GDM1 (cell line): ENCODE measurements around the gene HARBI1.
A peak's percentile ranks its signal among the peaks of the same experiment; 100 is the strongest.
"Not testable (repeated sequence)": the region's sequence is repeated elsewhere in the genome, so short reads cannot be mapped to it uniquely, and the experiment has no call there.

Experiments
- DNase-seq: peaks from one replicate; lab custom pipeline; 2025; lab: John Stamatoyannopoulos, UW

Gene HARBI1

DNA sequence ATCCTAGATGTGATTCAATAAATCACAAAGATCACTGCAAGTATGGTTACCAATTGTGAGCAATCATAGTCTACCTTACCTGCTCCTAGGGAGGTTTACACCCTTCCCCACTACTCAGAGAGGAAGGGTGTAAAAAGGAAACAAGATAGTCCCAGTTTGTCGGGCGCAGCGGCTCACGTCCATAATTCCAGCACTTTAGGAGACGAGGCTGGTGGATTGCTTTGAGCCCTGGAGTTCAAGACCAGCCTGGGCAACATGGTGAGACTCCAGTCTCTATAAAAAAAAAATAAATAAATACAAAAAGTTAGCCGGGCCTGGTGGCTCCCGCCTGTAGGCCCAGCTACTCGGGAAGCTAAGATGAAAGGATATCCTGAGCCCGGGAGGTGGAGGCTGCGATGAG, 22.2 kb downstream of the HARBI1 start:
- DNase-seq = no peak

GRCh38 chr11:46594374-46594700, 22.7 kb downstream of the HARBI1 start:
- no peak for DNase-seq

- DNase-seq = peak; percentile 77
Observed at GRCh38 chr11:46593550-46594373, 23.3 kb downstream of the HARBI1 start, which contains the start of gene AMBRA1. TSS of gene AMBRA1 (minus strand) at chr11:46594023. CDS start at chr11:46548380, 45,643 bp downstream.

DNA sequence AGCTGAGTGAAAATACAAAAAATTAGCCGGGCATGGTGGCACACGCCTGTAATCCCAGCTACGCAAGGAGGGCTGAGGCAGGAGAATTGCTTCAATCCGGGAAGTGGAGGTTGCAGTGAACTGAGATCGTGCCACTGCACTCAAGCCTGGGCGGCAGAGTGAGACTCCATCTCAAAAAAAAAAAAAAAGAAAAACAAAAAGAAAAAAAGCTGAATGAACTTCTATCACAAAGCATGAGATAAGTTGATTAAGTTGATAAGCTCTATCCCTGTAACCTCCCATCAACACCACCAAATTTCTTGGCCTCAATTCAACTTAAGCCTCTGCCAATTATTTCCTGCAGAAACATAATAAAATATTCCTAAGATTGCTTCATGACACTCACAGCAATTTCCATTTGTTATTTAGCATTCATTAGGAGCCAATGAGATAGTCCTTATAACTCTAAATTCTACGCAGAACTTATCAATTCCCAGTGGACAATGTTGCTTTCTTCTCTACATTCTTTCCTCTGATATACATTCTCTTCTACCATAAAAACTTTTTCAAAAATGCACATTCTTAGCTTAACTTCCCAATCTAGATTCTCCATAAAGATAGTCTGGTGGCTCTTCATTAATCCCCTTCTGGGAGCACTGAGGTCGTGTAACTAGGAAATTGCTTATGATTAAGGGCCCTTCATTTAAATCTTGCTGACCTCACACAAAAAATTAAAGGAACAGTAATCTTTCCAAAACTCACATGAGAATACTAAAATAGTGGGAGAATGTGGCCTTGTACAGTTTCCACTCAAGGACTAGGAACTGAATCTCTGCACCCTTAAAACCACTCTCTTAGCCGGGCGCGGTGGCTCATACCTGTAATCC, 26.1 kb downstream of the HARBI1 start:
- DNase-seq = no peak

GRCh38 chr11:46588915-46589314, 28.1 kb downstream of the HARBI1 start:
- no peak for DNase-seq

GRCh38 chr11:46588131-46588530, 28.9 kb downstream of the HARBI1 start:
- no peak for DNase-seq

GRCh38 chr11:46583513-46583912, 33.5 kb downstream of the HARBI1 start:
- DNase-seq = not testable (repeated sequence)

DNA sequence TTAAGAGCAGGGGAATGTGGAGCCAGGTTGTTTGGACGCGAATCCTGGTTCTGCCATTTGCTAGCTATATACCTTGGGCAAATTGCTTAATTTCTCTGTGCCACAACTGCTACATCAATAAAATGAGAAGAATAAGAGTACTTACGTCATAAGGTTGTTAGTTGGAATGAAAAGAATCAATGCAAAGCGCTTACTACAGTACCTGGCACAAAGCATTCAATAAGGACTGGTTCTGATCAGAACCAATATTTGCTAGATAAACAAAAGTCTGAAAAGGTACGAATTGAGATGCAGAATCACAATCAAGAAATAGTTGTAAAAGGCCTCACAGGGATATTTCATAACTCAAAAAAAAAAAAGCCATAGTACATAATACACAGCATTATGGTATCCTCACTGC, 34.4 kb downstream of the HARBI1 start:
- DNase-seq = no peak

DNA sequence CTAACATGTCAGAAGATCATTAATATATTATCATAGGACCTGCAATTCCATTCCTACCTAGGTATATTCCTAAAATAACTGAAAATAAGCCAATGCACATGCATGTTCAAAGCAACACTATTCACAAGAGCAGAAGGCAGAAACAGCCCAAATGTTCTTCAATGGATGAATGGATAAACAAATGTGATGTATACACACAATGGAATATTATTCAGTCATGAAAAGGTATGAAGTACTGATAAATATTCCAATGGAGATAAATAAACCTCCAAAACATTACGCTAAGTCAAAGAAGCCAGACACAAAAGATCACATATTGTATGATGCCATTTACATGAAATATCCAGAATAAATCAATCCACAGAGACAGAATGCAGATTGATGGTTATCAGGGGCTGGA, 40.0 kb downstream of the HARBI1 start:
- DNase-seq = no peak

DNA sequence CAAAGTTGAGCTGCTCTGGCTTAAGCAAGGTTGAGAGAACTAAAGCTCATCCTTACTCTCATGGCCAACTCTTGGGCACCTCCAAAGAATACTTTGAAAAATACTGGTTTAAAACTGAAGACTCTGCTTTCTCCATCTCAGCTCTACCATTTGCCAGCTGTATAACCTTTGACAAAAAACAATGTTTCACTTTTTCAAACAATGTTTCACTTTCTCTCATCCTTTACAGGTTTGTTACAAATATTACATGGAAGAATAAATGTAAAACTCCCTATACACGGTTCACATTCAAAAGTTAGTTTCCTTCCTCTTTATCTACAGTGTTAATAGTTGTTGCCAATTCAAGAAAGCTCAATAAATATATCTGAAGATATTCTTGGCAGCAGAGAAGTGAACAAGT, 42.4 kb downstream of the HARBI1 start:
- no peak for DNase-seq

- DNase-seq = no peak
Observed at GRCh38 chr11:46570790-46571398, 46.1 kb downstream of the HARBI1 start.

GRCh38 chr11:46565232-46565840, 51.7 kb downstream of the HARBI1 start:
- DNase-seq = no peak

GRCh38 chr11:46564459-46564858, 52.6 kb downstream of the HARBI1 start:
- DNase-seq = no peak

DNA sequence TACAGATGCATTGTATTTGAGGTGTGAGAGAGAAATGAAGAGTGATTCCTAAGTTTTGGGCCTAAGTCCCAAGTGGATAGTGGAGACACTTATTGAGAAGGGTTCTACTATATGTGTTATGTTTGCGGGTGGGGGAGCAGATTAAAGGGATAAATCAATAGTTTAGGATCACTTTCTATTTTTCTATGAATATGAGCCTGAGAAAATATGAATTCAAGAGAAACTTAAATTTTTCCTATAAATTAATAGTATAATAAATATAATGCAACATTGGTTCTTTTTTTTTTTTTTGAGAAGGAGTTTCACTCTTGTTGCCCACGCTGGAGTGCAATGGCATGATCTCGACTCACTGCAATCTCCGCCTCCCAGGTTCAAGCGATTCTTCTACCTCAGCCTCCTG, 54.5 kb downstream of the HARBI1 start:
- no peak for DNase-seq

DNA sequence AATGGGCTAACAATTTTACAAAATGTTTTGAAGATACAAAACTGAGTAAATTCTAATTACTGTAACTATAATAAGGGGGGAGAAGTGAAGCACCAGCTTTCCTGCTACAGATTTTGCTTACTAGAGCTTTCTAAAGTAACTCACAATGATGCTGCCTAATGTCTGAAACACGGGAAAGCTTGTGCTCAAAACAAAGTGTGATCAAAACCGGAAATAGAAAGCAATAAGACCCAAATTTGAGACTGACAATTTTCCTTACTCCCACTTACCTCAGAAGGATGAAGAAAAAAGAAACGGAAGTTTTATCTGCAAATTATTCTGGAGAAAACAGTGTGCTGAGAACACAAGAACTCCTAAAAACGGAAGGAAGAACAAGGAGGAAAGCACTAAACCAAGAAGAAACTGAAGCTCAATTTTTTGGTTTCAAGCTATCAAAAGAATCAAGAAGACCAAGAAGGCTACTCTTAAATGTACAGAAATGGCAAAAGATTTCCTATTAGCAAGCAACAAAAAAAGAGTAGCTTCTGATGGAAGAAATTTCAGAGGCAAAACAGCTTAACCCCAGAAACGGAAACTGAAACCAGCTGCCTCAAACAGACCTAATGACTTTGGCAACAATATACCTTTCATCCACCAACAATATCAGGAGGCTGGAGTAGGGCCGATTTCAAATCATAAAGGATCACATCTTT, 56.6 kb downstream of the HARBI1 start:
- no peak for DNase-seq

DNA sequence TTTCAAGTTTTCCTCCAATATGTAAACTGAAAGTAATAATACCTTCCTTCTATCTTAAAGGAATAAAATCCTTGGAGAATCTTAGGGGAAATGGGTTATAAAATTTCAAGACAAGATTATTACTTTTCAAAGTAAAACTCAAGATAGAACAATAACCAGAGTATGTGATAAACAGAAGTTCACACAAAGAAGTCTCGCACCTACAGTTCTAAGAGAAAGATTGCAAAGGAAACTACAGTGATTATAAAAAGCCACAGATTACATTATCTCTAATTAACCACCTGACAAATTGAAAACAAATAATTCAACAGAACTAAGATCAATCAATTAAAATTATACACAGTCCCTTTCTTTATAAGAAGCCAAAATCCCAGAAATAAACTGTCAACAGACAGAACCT, 57.2 kb downstream of the HARBI1 start:
- DNase-seq = no peak

- no peak for DNase-seq
Observed at GRCh38 chr11:46557684-46558151, 59.3 kb downstream of the HARBI1 start.

DNA sequence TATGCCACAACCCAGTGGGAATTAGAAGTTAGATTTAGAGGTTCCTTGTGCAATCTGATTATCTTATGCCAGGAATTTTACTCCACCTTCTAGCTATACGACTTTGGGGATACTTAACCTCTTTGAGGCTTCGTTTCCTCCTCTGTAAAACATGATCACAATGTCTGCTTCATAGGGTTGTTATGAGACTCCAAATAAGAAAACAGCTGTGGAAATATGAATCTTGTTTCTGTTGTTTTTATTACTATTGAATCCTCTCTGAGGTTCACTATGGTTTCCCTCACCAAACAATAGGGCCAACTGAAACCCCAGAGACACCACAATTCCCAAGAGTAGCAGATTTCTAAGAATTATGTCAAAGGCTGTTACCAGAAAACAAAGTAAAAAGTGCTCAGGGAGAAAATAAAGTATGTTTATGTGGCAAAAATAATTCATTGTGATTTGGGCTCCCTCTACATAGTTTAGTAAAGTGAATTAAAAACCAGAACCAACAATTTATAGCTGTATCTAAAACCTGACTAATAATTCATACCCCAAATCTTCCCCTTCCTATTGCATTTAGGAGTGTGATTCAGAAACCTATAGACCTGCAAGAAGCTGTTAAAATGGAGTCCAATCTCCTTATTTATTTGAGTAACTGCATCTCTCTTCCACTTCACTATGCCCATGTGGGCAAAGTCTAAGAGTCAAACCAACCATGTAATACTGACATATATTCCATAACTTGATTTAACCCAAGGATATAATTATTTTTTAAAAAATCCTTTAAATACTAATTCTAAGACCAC, 61.6 kb downstream of the HARBI1 start:
- DNase-seq = no peak

GRCh38 chr11:46554213-46555147, 62.5 kb downstream of the HARBI1 start:
- no peak for DNase-seq

GRCh38 chr11:46553814-46554212, 63.2 kb downstream of the HARBI1 start:
- DNase-seq = no peak
